Keratinocyte (primary cell): Measurements from ENCODE around the gene POMT1. TPM values are rescaled to one million over a fixed set of nuclear protein-coding genes. Genes with fewer than 3 reads are reported as not detected.

Experiments
- DNase-seq: peaks from one replicate; pipeline ENCODE4 v3.0.0-alpha.2; 2011; ENCODE audit warnings: low read depth, missing footprints, low spot score
- FAIRE-seq: peaks from 2 replicates; lab custom pipeline; 2011; peaks lifted over from hg19 to GRCh38; lab: Jason Lieb, UNC
- H2AFZ ChIP-seq: 2 replicates; pipeline ENCODE4 v1.6.0; 2012; ENCODE audit warnings: low read length, control low read depth, inconsistent platforms; ENCODE audit not compliant: control insufficient read depth
- H3K27ac ChIP-seq: 2 replicates; pipeline ENCODE4 v1.5.1; 2011; ENCODE audit warnings: low read length; ENCODE audit not compliant: control insufficient read depth, insufficient read depth
- H3K27me3 ChIP-seq: 3 replicates; pipeline ENCODE4 v1.6.0; 2011; ENCODE audit warnings: low read length; ENCODE audit not compliant: control insufficient read depth, insufficient read depth; ENCODE audit errors: extremely low read depth
- H3K36me3 ChIP-seq, 2 experiments: 2 replicates in 1 of 2; 3 replicates in 1 of 2; pipeline ENCODE4 v1.5.1; 2011; ENCODE audit warnings: low read length in 2 of 2, mild to moderate bottlenecking in 1 of 2; ENCODE audit not compliant: control insufficient read depth in 2 of 2, insufficient read depth in 2 of 2; ENCODE audit errors: extremely low read depth in 1 of 2
- H3K4me1 ChIP-seq: 3 replicates; pipeline ENCODE4 v1.5.1; 2011; ENCODE audit warnings: low read length; ENCODE audit not compliant: control insufficient read depth, insufficient read depth; ENCODE audit errors: extremely low read depth
- H3K4me2 ChIP-seq: 3 replicates; pipeline ENCODE4 v1.6.0; 2011; ENCODE audit warnings: low read depth, low read length; ENCODE audit not compliant: control insufficient read depth, insufficient read depth; ENCODE audit errors: extremely low read depth
- H3K4me3 ChIP-seq, 3 experiments: fragments of 200-600 bp in 1 of 3; sonication (generic) in 1 of 3; 2 replicates in 2 of 3; 3 replicates in 1 of 3; pipeline ENCODE4 v1.5.1; 2011 to 2016; ENCODE audit warnings: low read length in 3 of 3, mild to moderate bottlenecking in 3 of 3, control low read depth in 2 of 3, inconsistent platforms in 1 of 3, low read depth in 1 of 3, mixed read lengths in 1 of 3, mixed run types in 1 of 3, moderate library complexity in 1 of 3; ENCODE audit not compliant: control insufficient read depth in 2 of 3, insufficient read depth in 2 of 3; ENCODE audit errors: extremely low read depth in 1 of 3
- H3K79me2 ChIP-seq: 2 replicates; pipeline ENCODE4 v1.6.0; 2012; ENCODE audit warnings: low read length; ENCODE audit not compliant: control insufficient read depth, insufficient read depth
- H3K9ac ChIP-seq: 3 replicates; pipeline ENCODE4 v1.6.0; 2011; ENCODE audit warnings: low read length; ENCODE audit not compliant: control insufficient read depth, insufficient read depth; ENCODE audit errors: extremely low read depth
- H3K9me1 ChIP-seq: 3 replicates; pipeline ENCODE4 v1.6.0; 2011; ENCODE audit warnings: low read length; ENCODE audit not compliant: control insufficient read depth, insufficient read depth; ENCODE audit errors: extremely low read depth
- H3K9me3 ChIP-seq: 2 replicates; pipeline ENCODE4 v1.5.1; 2012; ENCODE audit warnings: low read depth, low read length; ENCODE audit not compliant: control insufficient read depth
- H4K20me1 ChIP-seq: 3 replicates; pipeline ENCODE4 v1.6.0; 2011; ENCODE audit warnings: low read length; ENCODE audit not compliant: control insufficient read depth, insufficient read depth; ENCODE audit errors: extremely low read depth
- EZH2 ChIP-seq: IDR thresholded peaks from one replicate; pipeline ENCODE4 v1.6.1; 2012; ENCODE audit warnings: inconsistent platforms, mild to moderate bottlenecking, low read length, moderate library complexity
- dilution Hi-C: fragments of 300-500 bp; cut with MboI; formaldehyde crosslinking; loops from one replicate; pipeline ENCODE4 v1.7.0; 2020; ENCODE audit warnings: low sequenced_read_pairs; ENCODE audit not compliant: extremely low pct_ligation_motif_present
- polyA plus RNA-seq, 5 experiments: library from polyadenylated mRNA; depleted of rRNA in 3 of 5; stranded (reverse) in 3 of 5; stranded (forward) in 1 of 5; unstranded in 1 of 5; fragments of >200 nt; gene quantifications; 1 replicate in 1 of 5; 2 replicates in 3 of 5; 3 replicates in 1 of 5; pipeline versions ENCODE4 v1.2.1 to v1.2.3, GENCODE V29; 2011 to 2012; ENCODE audit warnings: missing spikeins in 2 of 5, low read depth in 1 of 5, low replicate concordance in 1 of 5
- TF ChIP-seq, protein P1 (sequence below), 3 experiments: IDR thresholded peaks in 1 of 3; conservative IDR thresholded peaks in 1 of 3; optimal IDR thresholded peaks in 1 of 3; 2 replicates in 2 of 3; 3 replicates in 1 of 3; pipeline versions ENCODE3 to v1.5.1; 2011; ENCODE audit warnings: low read length in 3 of 3, mild to moderate bottlenecking in 3 of 3, moderate library complexity in 2 of 3, control low read depth in 1 of 3, inconsistent platforms in 1 of 3; ENCODE audit not compliant: insufficient read depth in 2 of 3; ENCODE audit errors: extremely low read depth in 1 of 3

Gene POMT1
- polyA plus RNA-seq, 1 donor (not counting 4 experiments of a cell fraction or from before 2014, with no cell fraction given), result 10.3 TPM

GRCh38 chr9:131465401-131465800, 37.3 kb upstream of the POMT1 start:
- no peak for FAIRE-seq
- dilution Hi-C loops, result no loop called here
- H3K79me2 ChIP-seq, result peaks cover 33% of the 10 kb centered on the region
- H4K20me1 ChIP-seq, result peaks cover 2% of the 10 kb centered on the region
- no peaks in the 10 kb centered on the region for H3K4me1 ChIP-seq
- no peak overlapping the region for H3K4me2 ChIP-seq
- no peak overlapping the region for H3K27ac ChIP-seq
- H3K9ac ChIP-seq, result no peak overlapping the region
- no peak overlapping the region for H2AFZ ChIP-seq
- H3K9me1 ChIP-seq, result no peaks in the 10 kb centered on the region
- no peaks in the 10 kb centered on the region for H3K9me3 ChIP-seq
- H3K36me3 ChIP-seq, result peaks cover 45 to 63% of the 10 kb centered on the region in 2 experiments
- no peaks in the 10 kb centered on the region for H3K27me3 ChIP-seq
- H3K4me3 ChIP-seq, result no peak overlapping the region
- TF ChIP-seq, protein P1, sequence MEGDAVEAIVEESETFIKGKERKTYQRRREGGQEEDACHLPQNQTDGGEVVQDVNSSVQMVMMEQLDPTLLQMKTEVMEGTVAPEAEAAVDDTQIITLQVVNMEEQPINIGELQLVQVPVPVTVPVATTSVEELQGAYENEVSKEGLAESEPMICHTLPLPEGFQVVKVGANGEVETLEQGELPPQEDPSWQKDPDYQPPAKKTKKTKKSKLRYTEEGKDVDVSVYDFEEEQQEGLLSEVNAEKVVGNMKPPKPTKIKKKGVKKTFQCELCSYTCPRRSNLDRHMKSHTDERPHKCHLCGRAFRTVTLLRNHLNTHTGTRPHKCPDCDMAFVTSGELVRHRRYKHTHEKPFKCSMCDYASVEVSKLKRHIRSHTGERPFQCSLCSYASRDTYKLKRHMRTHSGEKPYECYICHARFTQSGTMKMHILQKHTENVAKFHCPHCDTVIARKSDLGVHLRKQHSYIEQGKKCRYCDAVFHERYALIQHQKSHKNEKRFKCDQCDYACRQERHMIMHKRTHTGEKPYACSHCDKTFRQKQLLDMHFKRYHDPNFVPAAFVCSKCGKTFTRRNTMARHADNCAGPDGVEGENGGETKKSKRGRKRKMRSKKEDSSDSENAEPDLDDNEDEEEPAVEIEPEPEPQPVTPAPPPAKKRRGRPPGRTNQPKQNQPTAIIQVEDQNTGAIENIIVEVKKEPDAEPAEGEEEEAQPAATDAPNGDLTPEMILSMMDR (optimal IDR thresholded peaks at IDR 0.05 in 1 of 3, IDR thresholded peaks at IDR 0.05 in 1 of 3, conservative IDR thresholded peaks at IDR 0.05 in 1 of 3; ENCODE audit: extremely low read depth in 1 of 3, insufficient read depth in 2 of 3, low read length in 3 of 3), result no peak
- no peak for TF ChIP-seq EZH2
- DNase-seq, result no peak

- H3K79me2 ChIP-seq, result peaks cover 37% of the 10 kb centered on the region
- H3K4me3 ChIP-seq, result no peak overlapping the region
- TF ChIP-seq, protein P1 (optimal IDR thresholded peaks at IDR 0.05 in 1 of 3, IDR thresholded peaks at IDR 0.05 in 1 of 3, conservative IDR thresholded peaks at IDR 0.05 in 1 of 3; ENCODE audit: extremely low read depth in 1 of 3, insufficient read depth in 2 of 3, low read length in 3 of 3), result no peak
- no peak for TF ChIP-seq EZH2
- H3K9me1 ChIP-seq, result no peaks in the 10 kb centered on the region
- peaks cover 2% of the 10 kb centered on the region for H4K20me1 ChIP-seq
- no peak for DNase-seq
- H3K27me3 ChIP-seq, result no peaks in the 10 kb centered on the region
- peaks cover 42 to 57% of the 10 kb centered on the region in 2 experiments for H3K36me3 ChIP-seq
- H3K9me3 ChIP-seq, result no peaks in the 10 kb centered on the region
- no peak overlapping the region for H3K4me2 ChIP-seq
- no peak overlapping the region for H2AFZ ChIP-seq
- no peak for FAIRE-seq
- no peak overlapping the region for H3K9ac ChIP-seq
- dilution Hi-C loops, result no loop called here
- H3K4me1 ChIP-seq, result no peaks in the 10 kb centered on the region
- H3K27ac ChIP-seq, result no peak overlapping the region
Observed at GRCh38 chr9:131467214-131467935, 35.3 kb upstream of the POMT1 start.
